Vagina (tissue), 2 donors: ENCODE results near the gene TMEM140.

Experiments
- CTCF ChIP-seq, 3 experiments: fragments of 450-650 bp in 2 of 3; fragments of 200-600 bp in 1 of 3; sonication (generic) in 1 of 3; IDR thresholded peaks; one replicate each; pipeline ENCODE4 v1.5.1; 2017 to 2019; ENCODE audit warnings: antibody characterized with exemption in 3 of 3, mild to moderate bottlenecking in 2 of 3, moderate library complexity in 2 of 3
- POLR2A ChIP-seq, 2 donors: fragments of 450-650 bp; IDR thresholded peaks; one replicate each; pipeline ENCODE4 v1.6.1; 2017; ENCODE audit warnings: antibody characterized with exemption in 2 of 2, mild to moderate bottlenecking in 2 of 2, moderate library complexity in 2 of 2
- POLR2AphosphoS5 ChIP-seq, 2 donors: sonication (generic); formaldehyde crosslinking; IDR thresholded peaks; one replicate each; pipeline ENCODE4 v1.9.0; 2017; ENCODE audit warnings: antibody characterized with exemption in 2 of 2, mild to moderate bottlenecking in 2 of 2, low read depth in 1 of 2; ENCODE audit not compliant: insufficient read depth in 1 of 2

GRCh38 chr7:135188298-135188984, 40.6 kb downstream of the TMEM140 start:
- no peak for TF ChIP-seq CTCF (IDR thresholded peaks at IDR 0.05)
- no peak for TF ChIP-seq POLR2A (IDR thresholded peaks at IDR 0.05)
- TF ChIP-seq POLR2AphosphoS5 (IDR thresholded peaks at IDR 0.05; ENCODE audit: insufficient read depth in 1 of 2, low read depth in 1 of 2) = no peak
